Heart left ventricle (tissue), 16 donors: ENCODE data around the gene PCMTD2. TPM values are rescaled to one million over a fixed set of nuclear protein-coding genes. Genes with fewer than 3 reads are reported as not detected.
A peak's percentile ranks its signal among the peaks of the same experiment; 100 is the strongest.

Experiments used
- ATAC-seq, 4 donors: fragments of 200-7000 bp; cut with Tn5 transposase; one replicate each; pipeline ENCODE4 v1.9.1; 2020 to 2022; ENCODE audit warnings: moderate library complexity in 4 of 4, mild to moderate bottlenecking in 3 of 4, moderate number of reproducible peaks in 1 of 4
- DNase-seq, 5 donors: peaks; one replicate each; pipeline ENCODE4 v3.0.0-alpha.2; 2020
- H3K27ac ChIP-seq, 12 donors: fragments of 200-600 bp; sonication (generic) in 4 of 12; one replicate each; pipeline versions ENCODE4 v1.5.0 to v1.8.0; 2016 to 2022; ENCODE audit warnings: mild to moderate bottlenecking in 2 of 12
- H3K27me3 ChIP-seq, 9 donors: fragments of 200-600 bp; sonication (generic) in 2 of 9; one replicate each; pipeline versions ENCODE4 v1.5.1 to v1.8.0; 2016 to 2022; ENCODE audit warnings: mild to moderate bottlenecking in 3 of 9
- H3K36me3 ChIP-seq, 9 donors: fragments of 200-600 bp; sonication (generic) in 2 of 9; one replicate each; pipeline versions ENCODE4 v1.5.0 to v1.8.0; 2018 to 2022; ENCODE audit warnings: mild to moderate bottlenecking in 2 of 9
- H3K4me1 ChIP-seq, 12 donors: fragments of 200-600 bp; sonication (generic) in 4 of 12; one replicate each; pipeline versions ENCODE4 v1.5.0 to v1.8.0; 2016 to 2022; ENCODE audit warnings: mild to moderate bottlenecking in 3 of 12
- H3K4me3 ChIP-seq, 12 donors: fragments of 200-600 bp; sonication (generic) in 4 of 12; one replicate each; pipeline versions ENCODE4 v1.5.0 to v1.8.0; 2017 to 2022; ENCODE audit warnings: mild to moderate bottlenecking in 9 of 12, moderate library complexity in 4 of 12
- H3K9me3 ChIP-seq, 12 donors: fragments of 200-600 bp; sonication (generic) in 4 of 12; one replicate each; pipeline versions ENCODE4 v1.5.0 to v1.8.0; 2016 to 2022; ENCODE audit warnings: mild to moderate bottlenecking in 1 of 12
- POLR2A ChIP-seq, 2 donors: fragments of 450-650 bp; IDR thresholded peaks; one replicate each; pipeline ENCODE4 v1.6.1; 2017; ENCODE audit warnings: antibody characterized with exemption in 2 of 2, mild to moderate bottlenecking in 2 of 2, moderate library complexity in 2 of 2
- WGBS, 4 donors: extraction: QIAGEN DNeasy Blood & Tissue Kit in 2 of 4; methylation state at CpG; one replicate each; pipeline versions ENCODE4 v1.1.5 to v1.1.7; 2013 to 2018; 5-methylcytosine and 5-hydroxymethylcytosine counted together
- intact Hi-C, 10 donors: fragments of 100-400 bp; cut with DNase I; formaldehyde crosslinking; loops; one replicate each; pipeline versions ENCODE4 v1.11.1 to v1.14.2; 2022
- polyA plus RNA-seq, 2 donors: library from polyadenylated mRNA; stranded (reverse); fragments of 200-250 nt; gene quantifications; one replicate each; pipeline ENCODE4 v1.2.3, GENCODE V29; 2013
- total RNA-seq, 9 donors: library from RNA; depleted of rRNA in 2 of 9; stranded (reverse); fragments of >200 nt in 2 of 9; fragmentation: NEBNext Ultra II Directional in 3 of 9; extraction: Animal tissue kit (Norgen Biotek cat#: 25700) in 3 of 9; gene quantifications; one replicate each; pipeline versions ENCODE4 v1.1.0 to v1.2.4, GENCODE V29; 2016 to 2023
- TF ChIP-seq, protein P1 (sequence below), 12 donors: fragments of 200-600 bp; sonication (generic) in 4 of 12; IDR thresholded peaks; one replicate each; pipeline versions ENCODE4 v1.5.0 to v1.8.0; 2018 to 2022; ENCODE audit warnings: antibody characterized with exemption in 12 of 12, mild to moderate bottlenecking in 5 of 12
- donor health status: ischemic (EF 13 %, LVEDD 7.1; RV severe dilation, severe dysfunction).
- donor health status: healthy with polysubstance abuse.
- donor health status: DM: no; HTN: yes; CAD: no.
- donor health status: DM: no; HTN: no; CAD: no.
- donor health status: ischemic (EF 25% LVEDD 6.9; RV normal size, moderate dysfunction).
- donor health status: ischemic (EF 25% LVEDD 5.7; RV mildly dilated, moderate dysfunction).
- donor health status: healthy.
- donor health status: DM: yes; HTN: yes; CAD: no.
- donor health status: ischemic (EF 35%, LVEDD 5.7; RV mildly dilated, moderate dysfunction).
- donor health status: nonischemic (EF 11% LVEDD 7.7; RV severe dilation, severe dysfunction).
- donor health status: DM: yes; HTN: yes; CAD: no.
- donor health status: PGD.
- donor health status: ischemic (EF 29% LVEDD 5.4; RV normal size, mild dysfunction).
- donor health status: nonischemic (EF 23%, LVEDD 6.1; RV moderate dilation, normal function).

The PCMTD2 gene
- total and polyA plus RNA-seq, 11 donors: 23.9 to 128 (median 59.3) TPM

DNA sequence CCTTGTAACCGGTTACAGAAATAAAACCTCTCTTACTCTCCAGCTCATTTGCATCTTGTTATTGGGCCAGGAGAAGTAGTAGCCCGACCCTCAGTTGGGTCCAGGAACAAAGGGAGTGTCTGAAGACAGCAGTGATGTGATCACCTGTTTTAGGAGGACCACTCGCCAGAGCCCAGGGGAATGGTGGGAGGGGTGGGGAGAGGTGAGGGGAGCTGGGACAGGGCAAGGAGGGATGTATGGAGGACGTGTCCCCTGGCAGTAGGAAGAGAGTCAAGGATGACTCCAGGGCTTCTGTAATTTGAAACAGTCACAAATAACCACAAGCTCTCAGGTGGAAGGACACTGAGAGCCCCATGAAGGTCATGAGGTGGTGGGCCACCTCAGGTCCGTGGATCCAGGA, 1.4 kb upstream of the PCMTD2 start:
- Histone ChIP-seq H3K27me3 (peaks cover 0 to 6% (median 0%) of the 10 kb centered on the region in 9 donors), H3K36me3 (no peaks in the 10 kb centered on the region), H3K27ac (no peak overlapping the region), H3K9me3 (no peaks in the 10 kb centered on the region), H3K4me1 (peaks cover 6 to 37% (median 25%) of the 10 kb centered on the region in 12 donors), H3K4me3 (no peak overlapping the region)
- DNase-seq: no peak
- 92% methylated on average over 5 of the region's 5 CpGs for WGBS, 4 donors
- ATAC-seq: no peak
- intact Hi-C loops: no loop called here
- TF ChIP-seq, protein P1, sequence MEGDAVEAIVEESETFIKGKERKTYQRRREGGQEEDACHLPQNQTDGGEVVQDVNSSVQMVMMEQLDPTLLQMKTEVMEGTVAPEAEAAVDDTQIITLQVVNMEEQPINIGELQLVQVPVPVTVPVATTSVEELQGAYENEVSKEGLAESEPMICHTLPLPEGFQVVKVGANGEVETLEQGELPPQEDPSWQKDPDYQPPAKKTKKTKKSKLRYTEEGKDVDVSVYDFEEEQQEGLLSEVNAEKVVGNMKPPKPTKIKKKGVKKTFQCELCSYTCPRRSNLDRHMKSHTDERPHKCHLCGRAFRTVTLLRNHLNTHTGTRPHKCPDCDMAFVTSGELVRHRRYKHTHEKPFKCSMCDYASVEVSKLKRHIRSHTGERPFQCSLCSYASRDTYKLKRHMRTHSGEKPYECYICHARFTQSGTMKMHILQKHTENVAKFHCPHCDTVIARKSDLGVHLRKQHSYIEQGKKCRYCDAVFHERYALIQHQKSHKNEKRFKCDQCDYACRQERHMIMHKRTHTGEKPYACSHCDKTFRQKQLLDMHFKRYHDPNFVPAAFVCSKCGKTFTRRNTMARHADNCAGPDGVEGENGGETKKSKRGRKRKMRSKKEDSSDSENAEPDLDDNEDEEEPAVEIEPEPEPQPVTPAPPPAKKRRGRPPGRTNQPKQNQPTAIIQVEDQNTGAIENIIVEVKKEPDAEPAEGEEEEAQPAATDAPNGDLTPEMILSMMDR (IDR thresholded peaks at IDR 0.05): no peak
- TF ChIP-seq POLR2A (IDR thresholded peaks at IDR 0.05): no peak

DNA sequence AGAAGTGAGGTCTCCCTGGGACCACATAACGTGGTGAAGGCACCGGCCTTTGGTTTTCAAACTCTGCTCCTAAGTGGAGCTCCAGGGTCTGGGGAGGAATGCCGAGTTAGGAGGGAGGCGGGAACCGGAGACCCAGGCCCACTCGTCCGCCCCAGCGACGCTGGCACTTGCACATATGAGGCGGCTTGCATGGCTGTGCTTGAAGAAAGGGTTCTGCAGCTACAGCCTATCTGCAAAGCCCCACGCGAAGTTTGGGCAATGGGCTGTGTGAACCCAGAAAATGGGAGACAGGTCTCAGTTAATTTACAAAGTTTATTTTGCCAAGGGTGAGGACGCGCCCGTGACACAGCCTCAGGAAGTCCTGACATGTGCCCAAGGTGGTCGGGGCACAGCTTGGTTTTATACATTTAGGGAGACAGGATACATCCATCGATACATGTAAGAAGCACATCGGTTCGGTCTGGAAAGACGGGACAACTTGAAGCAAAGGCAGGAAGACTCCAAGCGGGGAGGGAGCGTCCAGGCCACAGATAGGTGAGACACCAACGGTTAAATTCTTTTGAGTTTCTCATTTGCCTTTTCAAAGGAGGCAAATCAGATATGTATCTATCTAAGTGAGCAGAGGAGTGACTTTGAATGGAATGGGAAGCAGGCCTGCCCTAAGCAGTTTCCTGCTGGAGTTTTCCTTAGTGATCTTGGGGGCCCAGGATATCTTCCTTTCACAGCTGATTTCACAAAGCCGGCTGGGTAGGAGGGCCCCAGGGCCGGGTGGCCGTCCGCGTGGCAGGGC, 782 bp upstream of the PCMTD2 start:
- DNase-seq (no peak), ATAC-seq (no peak)
- intact Hi-C loops: loop anchor here in 3 of 10 donors (5.0 kb wide), 2 partner anchors 32 to 172 kb away; partner anchors contain the start of genes LKAAEAR1 (in 1 of the 3) and OPRL1 (in 1 of the 3)
- TF ChIP-seq, protein P1 (IDR thresholded peaks at IDR 0.05): no peak
- no peak for TF ChIP-seq POLR2A (IDR thresholded peaks at IDR 0.05)
- Histone ChIP-seq H3K9me3 (no peaks in the 10 kb centered on the region), H3K4me3 (peak overlapping the region; percentile 27 to 95 (median 76)), H3K27ac (peak overlapping the region; percentile 84 to 97 (median 90)), H3K4me1 (peaks cover 6 to 43% (median 29%) of the 10 kb centered on the region in 12 donors), H3K36me3 (no peaks in the 10 kb centered on the region), H3K27me3 (peaks cover 0 to 6% (median 0%) of the 10 kb centered on the region in 9 donors)
- WGBS, 4 donors: 71 to 83% (median 76%) methylated on average over 25 to 28 of the region's 28 CpGs

GRCh38 chr20:64256282-64256935, 861 bp downstream of the PCMTD2 start:
- Histone ChIP-seq H3K4me1 (peaks cover 6 to 60% (median 46%) of the 10 kb centered on the region in 12 donors), H3K9me3 (no peaks in the 10 kb centered on the region), H3K36me3 (peaks cover 0 to 5% (median 0%) of the 10 kb centered on the region in 9 donors), H3K4me3 (peak overlapping the region; percentile 27 to 95 (median 76)), H3K27me3 (peaks cover 0 to 6% (median 0%) of the 10 kb centered on the region in 9 donors), H3K27ac (peak overlapping the region; percentile 84 to 97 (median 90))
- DNase-seq (no peak), ATAC-seq (peak in 2 of 4 donors; percentile 11 to 12)
- TF ChIP-seq, protein P1 (IDR thresholded peaks at IDR 0.05): no peak
- TF ChIP-seq POLR2A (IDR thresholded peaks at IDR 0.05): no peak
- 13 to 18% (median 16%) methylated on average over 14 to 15 of the region's 15 CpGs for WGBS, 4 donors
- intact Hi-C loops: loop anchor here in 3 of 10 donors (5.0 kb wide), 2 partner anchors 34 to 174 kb away; partner anchors contain the start of genes LKAAEAR1 (in 1 of the 3) and OPRL1 (in 1 of the 3)
